SU-DHL-6 (cell line): ENCODE data around the gene SIGLEC14.
"Not testable (repeated sequence)": the region's sequence is repeated elsewhere in the genome, so short reads cannot be mapped to it uniquely, and the experiment has no call there.

Experiments
- H2AFZ ChIP-seq: fragments of 200-600 bp; sonication (generic); 2 replicates; pipeline ENCODE4 v1.6.1; 2014; ENCODE audit warnings: low read depth, mild to moderate bottlenecking, moderate library complexity, mixed read lengths, antibody characterized with exemption, low read length; ENCODE audit not compliant: severe bottlenecking
- H3F3A ChIP-seq: fragments of 200-600 bp; shearing (Covaris generic); 2 replicates; pipeline ENCODE4 v1.6.0; 2016; ENCODE audit warnings: antibody characterized with exemption, mild to moderate bottlenecking; ENCODE audit not compliant: insufficient read depth
- H3K27ac ChIP-seq: fragments of 200-600 bp; sonication (generic); 2 replicates; pipeline ENCODE4 v1.5.1; 2016; ENCODE audit warnings: low read depth, mild to moderate bottlenecking, low read length, moderate library complexity, mixed read lengths
- H3K27me3 ChIP-seq: fragments of 200-600 bp; sonication (generic), shearing (Covaris generic); 2 replicates; pipeline ENCODE4 v1.6.0; 2014; ENCODE audit warnings: mild to moderate bottlenecking, low read length
- H3K36me3 ChIP-seq: fragments of 200-600 bp; sonication (generic); 2 replicates; pipeline ENCODE4 v1.6.1; 2014; ENCODE audit warnings: mild to moderate bottlenecking, low read length, mixed read lengths
- H3K4me2 ChIP-seq: fragments of 300-600, 200-600 bp; shearing (Covaris generic), sonication (generic); 2 replicates; pipeline ENCODE4 v1.6.0; 2014; ENCODE audit warnings: low read length, low read depth, mild to moderate bottlenecking; ENCODE audit not compliant: poor library complexity, severe bottlenecking
- H3K4me3 ChIP-seq: fragments of 200-600 bp; sonication (generic); 2 replicates; pipeline ENCODE4 v1.5.1; 2014; ENCODE audit warnings: antibody characterized with exemption, low read length, mild to moderate bottlenecking, mixed read lengths; ENCODE audit not compliant: insufficient read depth, poor library complexity, severe bottlenecking
- H3K79me2 ChIP-seq: fragments of 200-600 bp; sonication (generic); 2 replicates; pipeline ENCODE4 v1.6.1; 2014; ENCODE audit warnings: mild to moderate bottlenecking, low read length, moderate library complexity; ENCODE audit not compliant: insufficient read depth
- H3K9ac ChIP-seq: fragments of 200-600 bp; sonication (generic); 2 replicates; pipeline ENCODE4 v1.7.0; 2014; ENCODE audit warnings: mild to moderate bottlenecking, low read length
- H3K9me2 ChIP-seq: fragments of 200-600 bp; sonication (generic); replicated peaks from 2 replicates; pipeline ENCODE4 v1.6.1; 2014; ENCODE audit warnings: low read length; ENCODE audit not compliant: insufficient read depth
- H3K9me3 ChIP-seq: fragments of 200-600 bp; sonication (generic); 2 replicates; pipeline ENCODE4 v1.6.1; 2014; ENCODE audit warnings: low read length, mixed read lengths; ENCODE audit not compliant: insufficient read depth
- H4K20me1 ChIP-seq: fragments of 200-600 bp; sonication (generic); 2 replicates; pipeline ENCODE4 v1.6.1; 2014; ENCODE audit warnings: low read depth, mild to moderate bottlenecking, antibody characterized with exemption, low read length, moderate library complexity, mixed read lengths
- CTCF ChIP-seq: fragments of 200-600 bp; sonication (generic); IDR thresholded peaks from one replicate; pipeline ENCODE4 v1.5.1; 2017; ENCODE audit warnings: antibody characterized with exemption, mild to moderate bottlenecking, low read length, moderate library complexity; ENCODE audit not compliant: insufficient read depth, poor library complexity, severe bottlenecking
- EZH2phosphoT487 ChIP-seq: fragments of 200-600 bp; sonication (generic), shearing (Covaris generic); conservative IDR thresholded peaks from 2 replicates; pipeline ENCODE4 v1.6.1; 2018; ENCODE audit warnings: mild to moderate bottlenecking, antibody characterized with exemption, low read length, moderate library complexity, mixed read lengths

Gene SIGLEC14

DNA sequence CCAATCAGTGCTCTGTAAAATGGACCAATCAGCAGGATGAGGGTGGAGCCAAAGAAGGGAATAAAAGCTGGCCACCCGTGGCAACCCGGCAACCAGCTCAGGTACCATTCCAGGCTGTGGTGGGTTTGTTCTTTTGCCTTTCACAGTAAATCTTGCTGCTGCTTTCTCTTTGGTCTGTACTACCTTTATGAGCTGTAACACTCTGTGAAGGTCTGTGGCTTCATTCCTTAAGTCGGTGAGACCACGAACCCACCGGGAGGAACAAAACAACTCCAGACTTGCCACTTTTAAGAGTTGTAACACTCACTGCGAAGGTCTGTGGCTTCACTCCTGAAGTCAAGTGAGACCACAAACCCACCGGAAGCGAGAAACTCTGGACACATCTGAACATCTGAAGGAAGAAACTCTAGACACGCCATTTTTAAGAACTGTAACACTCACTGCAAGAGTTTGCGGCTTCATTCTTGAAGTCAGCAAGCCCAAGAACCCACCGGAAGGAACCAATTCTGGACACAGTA lies 30.0 kb upstream of the SIGLEC14 start:
- H3K4me3 ChIP-seq: no peak overlapping the region
- H3F3A ChIP-seq: no peaks in the 10 kb centered on the region
- H3K36me3 ChIP-seq: no peaks in the 10 kb centered on the region
- H3K4me2 ChIP-seq: no peak overlapping the region
- H3K9me2 ChIP-seq: no peaks in the 10 kb centered on the region
- TF ChIP-seq CTCF (no peak), EZH2phosphoT487 (no peak)
- H2AFZ ChIP-seq: no peak overlapping the region
- H4K20me1 ChIP-seq: no peaks in the 10 kb centered on the region
- no peaks in the 10 kb centered on the region for H3K9me3 ChIP-seq
- H3K27ac ChIP-seq: no peak overlapping the region
- no peaks in the 10 kb centered on the region for H3K27me3 ChIP-seq
- no peaks in the 10 kb centered on the region for H3K79me2 ChIP-seq
- H3K9ac ChIP-seq: no peak overlapping the region

DNA sequence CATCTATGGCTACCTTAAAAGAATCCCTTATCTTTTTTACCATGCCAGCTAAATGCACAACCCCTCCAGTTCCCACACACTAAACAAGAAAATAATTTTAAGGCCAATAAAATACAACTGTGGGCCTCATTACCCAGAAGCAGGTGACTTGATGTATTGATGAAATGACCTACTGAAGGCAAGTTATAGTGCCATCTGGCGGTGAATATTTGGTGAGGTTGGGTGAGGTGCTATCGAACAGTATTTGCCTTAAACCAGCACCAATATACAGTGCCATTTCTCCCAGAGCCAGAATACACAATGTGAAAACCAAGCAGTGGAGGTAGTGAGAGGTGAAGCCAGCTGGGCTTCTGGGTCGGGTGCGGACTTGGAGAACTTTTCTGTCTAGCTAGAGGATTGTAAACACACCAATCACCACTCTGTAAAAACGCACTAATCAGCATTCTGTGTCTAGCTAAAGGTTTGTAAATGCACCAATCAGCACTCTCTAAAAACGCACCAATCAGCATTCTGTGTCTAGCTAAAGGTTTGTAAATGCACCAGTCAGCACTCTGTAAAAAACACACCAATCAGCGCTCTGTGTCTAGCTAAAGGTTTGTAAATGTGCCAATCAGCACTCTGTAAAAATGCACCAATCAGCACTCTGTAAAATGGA lies 29.4 kb upstream of the SIGLEC14 start:
- not testable (repeated sequence) for H3K4me3 ChIP-seq, H2AFZ ChIP-seq, H3K9me2 ChIP-seq, H3K79me2 ChIP-seq, H3F3A ChIP-seq, H3K36me3 ChIP-seq, H3K9ac ChIP-seq, H3K27ac ChIP-seq, H4K20me1 ChIP-seq, H3K27me3 ChIP-seq, H3K4me2 ChIP-seq, H3K9me3 ChIP-seq
- TF ChIP-seq CTCF: peak; percentile 21

GRCh38 chr19:51668216-51668615 lies 21.6 kb upstream of the SIGLEC14 start:
- Histone ChIP-seq H3F3A (no peaks in the 10 kb centered on the region), H3K27me3 (no peaks in the 10 kb centered on the region), H3K4me3 (no peak overlapping the region), H3K27ac (no peak overlapping the region), H4K20me1 (no peaks in the 10 kb centered on the region), H3K4me2 (no peak overlapping the region), H3K9me3 (no peaks in the 10 kb centered on the region), H3K79me2 (no peaks in the 10 kb centered on the region), H3K36me3 (no peaks in the 10 kb centered on the region), H3K9me2 (no peaks in the 10 kb centered on the region), H3K9ac (no peak overlapping the region), H2AFZ (no peak overlapping the region)
- TF ChIP-seq CTCF (no peak), EZH2phosphoT487 (no peak)
